GM12864 (cell line): ENCODE measurements around the gene PCDHGB5.
"Not testable (repeated sequence)": the region's sequence is repeated elsewhere in the genome, so short reads cannot be mapped to it uniquely, and the experiment has no call there.

ENCODE experiments used
- DNase-seq: peaks from one replicate; pipeline ENCODE4 v3.0.0-alpha.2; 2011; ENCODE audit warnings: low read depth
- H3K4me3 ChIP-seq: 2 replicates; pipeline ENCODE4 v1.5.1; 2011; ENCODE audit warnings: mild to moderate bottlenecking, low read depth, low read length, control low read depth
- CTCF ChIP-seq: IDR thresholded peaks from 2 replicates; pipeline ENCODE4 v1.5.1; 2011; ENCODE audit warnings: low read depth, mild to moderate bottlenecking, moderate library complexity, low read length, control low read depth, inconsistent platforms; ENCODE audit errors: missing control alignments

Gene PCDHGB5

GRCh38 chr5:141417494-141418172 lies 19.9 kb downstream of the PCDHGB5 start, which contains the start of gene PCDHGB7:
TSS of gene PCDHGB7 (plus strand) at chr5:141417677. CDS start at chr5:141417860, 183 bp downstream.
- H3K4me3 ChIP-seq, result peak within 1 kb of the TSS; percentile 52
- peak; percentile 78 for TF ChIP-seq CTCF
- not testable (repeated sequence) for DNase-seq

GRCh38 chr5:141419074-141419880 lies 21.5 kb downstream of the PCDHGB5 start:
- TF ChIP-seq CTCF, result no peak
- no peak overlapping the region for H3K4me3 ChIP-seq
- no peak for DNase-seq

- peak within 1 kb of the TSS; percentile 70 for H3K4me3 ChIP-seq
- no peak for DNase-seq
- TF ChIP-seq CTCF, result peak; percentile 65
Measured at GRCh38 chr5:141420855-141421488, 23.2 kb downstream of the PCDHGB5 start, which contains the start of gene PCDHGA11. TSS of gene PCDHGA11 (plus strand) at chr5:141421051. CDS start at chr5:141421228, 177 bp downstream.

- H3K4me3 ChIP-seq, result peak overlapping the region; percentile 70
- no peak for DNase-seq
- no peak for TF ChIP-seq CTCF
Measured at GRCh38 chr5:141421489-141421855, 23.7 kb downstream of the PCDHGB5 start.

- no peak for DNase-seq
- no peak overlapping the region for H3K4me3 ChIP-seq
- TF ChIP-seq CTCF, result no peak
Measured at GRCh38 chr5:141422742-141423291, 25.1 kb downstream of the PCDHGB5 start.

- DNase-seq, result no peak
- no peak for TF ChIP-seq CTCF
- H3K4me3 ChIP-seq, result no peak overlapping the region
Measured at GRCh38 chr5:141427783-141428426, 30.2 kb downstream of the PCDHGB5 start.
